ENCODE results near the gene EML3.

GRCh38 chr11:62553080-62553838, 59.3 kb downstream of the EML3 start:
- TF ChIP-seq CBX8 (IDR thresholded peaks at IDR 0.05; ENCODE audit: borderline replicate concordance, low read depth, low read length) (no peak), RFX5 (IDR thresholded peaks at IDR 0.05; ENCODE audit: borderline replicate concordance, low read depth, low read length) (peak; percentile 55; the same call in 1 of the 2 replicates), EP300 (IDR thresholded peaks at IDR 0.05; ENCODE audit: borderline replicate concordance in 1 of 2, low read depth in 2 of 2, low read length in 2 of 2) (peak; percentile 68 to 99; a peak in 2 of 3 replicates), POLR2A (IDR thresholded peaks at IDR 0.05; ENCODE audit: control extremely low read depth in 1 of 2, low read depth in 2 of 2, low read length in 2 of 2) (peak in 1 of 2 experiments; percentile 65; a peak in 1 of 3 replicates), MAFK (IDR thresholded peaks at IDR 0.05; ENCODE audit: low read depth, low read length) (no peak), USF2 (IDR thresholded peaks at IDR 0.05; ENCODE audit: low read length) (no peak), POU5F1 (IDR thresholded peaks at IDR 0.05; ENCODE audit: low read depth, low read length) (no peak), RAD21 (IDR thresholded peaks at IDR 0.05 in 1 of 2, conservative IDR thresholded peaks at IDR 0.05 in 1 of 2; ENCODE audit: low read depth in 2 of 2, low read length in 2 of 2) (no peak), TEAD4 (IDR thresholded peaks at IDR 0.05; ENCODE audit: low read depth, low read length) (no peak), ATF2 (IDR thresholded peaks at IDR 0.05; ENCODE audit: low read length) (no peak), GABPA (IDR thresholded peaks at IDR 0.05; ENCODE audit: borderline replicate concordance, insufficient read depth, low read length) (no peak), FOSL1 (IDR thresholded peaks at IDR 0.05; ENCODE audit: insufficient read depth, low read depth, low read length) (no peak)
- TF ChIP-seq, protein P1, sequence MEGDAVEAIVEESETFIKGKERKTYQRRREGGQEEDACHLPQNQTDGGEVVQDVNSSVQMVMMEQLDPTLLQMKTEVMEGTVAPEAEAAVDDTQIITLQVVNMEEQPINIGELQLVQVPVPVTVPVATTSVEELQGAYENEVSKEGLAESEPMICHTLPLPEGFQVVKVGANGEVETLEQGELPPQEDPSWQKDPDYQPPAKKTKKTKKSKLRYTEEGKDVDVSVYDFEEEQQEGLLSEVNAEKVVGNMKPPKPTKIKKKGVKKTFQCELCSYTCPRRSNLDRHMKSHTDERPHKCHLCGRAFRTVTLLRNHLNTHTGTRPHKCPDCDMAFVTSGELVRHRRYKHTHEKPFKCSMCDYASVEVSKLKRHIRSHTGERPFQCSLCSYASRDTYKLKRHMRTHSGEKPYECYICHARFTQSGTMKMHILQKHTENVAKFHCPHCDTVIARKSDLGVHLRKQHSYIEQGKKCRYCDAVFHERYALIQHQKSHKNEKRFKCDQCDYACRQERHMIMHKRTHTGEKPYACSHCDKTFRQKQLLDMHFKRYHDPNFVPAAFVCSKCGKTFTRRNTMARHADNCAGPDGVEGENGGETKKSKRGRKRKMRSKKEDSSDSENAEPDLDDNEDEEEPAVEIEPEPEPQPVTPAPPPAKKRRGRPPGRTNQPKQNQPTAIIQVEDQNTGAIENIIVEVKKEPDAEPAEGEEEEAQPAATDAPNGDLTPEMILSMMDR (IDR thresholded peaks at IDR 0.05; ENCODE audit: control extremely low read depth in 1 of 3, insufficient read depth in 1 of 3, low read depth in 1 of 3, low read length in 3 of 3), result no peak
